GM12878 (cell line): Measurements from ENCODE around the gene CD300E. TPM values are rescaled to one million over a fixed set of nuclear protein-coding genes. Genes with fewer than 3 reads are reported as not detected.
"Not testable (repeated sequence)": the region's sequence is repeated elsewhere in the genome, so short reads cannot be mapped to it uniquely, and the experiment has no call there.

Experiments
- ATAC-seq: fragments of 200-7000 bp; cut with Tn5 transposase; 3 replicates; pipeline ENCODE4 v1.9.1; 2020; ENCODE audit warnings: mild to moderate bottlenecking, moderate library complexity
- BruUV-seq: library from RNA; stranded (reverse); fragments of 400-500 nt; replicated peaks from 2 replicates; lab custom pipeline; 2021; lab: Mats Ljungman, UMichigan
- CTCF ChIA-PET: fragments of 300-600 bp; sonication (Branson Sonifier 250); formaldehyde crosslinking; extraction: SDS; loops from one replicate; lab custom pipeline; 2021; ENCODE audit warnings: inconsistent platforms; lab: Yijun Ruan, JAX
- POLR2A ChIA-PET: fragments of 350-600 bp; formaldehyde crosslinking; extraction: SDS; loops from one replicate; lab custom pipeline; 2021; ENCODE audit warnings: inconsistent platforms; lab: Charles Lee
- RAD21 ChIA-PET: fragments of 300-600 bp; sonication (Branson Sonifier 250); formaldehyde crosslinking; loops from one replicate; lab custom pipeline; 2023; ENCODE audit warnings: antibody characterized with exemption; ENCODE audit not compliant: unreplicated experiment; lab: Charles Lee
- SMC1A ChIA-PET: fragments of 300-600 bp; sonication (Branson Sonifier 250); formaldehyde crosslinking; loops from one replicate; lab custom pipeline; 2023; ENCODE audit not compliant: unreplicated experiment, uncharacterized antibody; lab: Charles Lee
- DNase-seq: peaks from one replicate; pipeline ENCODE4 v3.0.0-alpha.2; 2011; ENCODE audit warnings: low read depth, low spot score
- FAIRE-seq: peaks from 3 replicates; lab custom pipeline; 2011; peaks lifted over from hg19 to GRCh38; lab: Jason Lieb, UNC
- H2AFZ ChIP-seq: 2 replicates; pipeline ENCODE4 v1.6.0; 2011; ENCODE audit warnings: low read depth, low read length, control low read depth; ENCODE audit not compliant: control insufficient read depth
- H3K27ac ChIP-seq: 2 replicates; pipeline ENCODE4 v1.5.1; 2011; ENCODE audit warnings: control low read depth; ENCODE audit not compliant: control insufficient read depth, insufficient read depth
- H3K27me3 ChIP-seq, 2 experiments: replicated peaks in 1 of 2; 2 replicates each; pipeline versions ENCODE4 v1.6.0 to v1.6.1; 2011; ENCODE audit warnings: low read length in 1 of 2; ENCODE audit not compliant: control insufficient read depth in 2 of 2, insufficient read depth in 2 of 2
- H3K36me3 ChIP-seq, 2 experiments: 2 replicates each; pipeline ENCODE4 v1.5.1; 2011; ENCODE audit warnings: low read length in 1 of 2; ENCODE audit not compliant: control insufficient read depth in 2 of 2, insufficient read depth in 2 of 2
- H3K4me1 ChIP-seq: 2 replicates; pipeline ENCODE4 v1.6.1; 2011; ENCODE audit warnings: mild to moderate bottlenecking, low read length, moderate library complexity, mixed read lengths; ENCODE audit not compliant: control insufficient read depth, insufficient read depth
- H3K4me2 ChIP-seq: 2 replicates; pipeline ENCODE4 v1.6.0; 2011; ENCODE audit warnings: control low read depth; ENCODE audit not compliant: control insufficient read depth, insufficient read depth
- H3K4me3 ChIP-seq: fragments of 200-600 bp; sonication (generic); 2 replicates; pipeline ENCODE4 v1.5.1; 2016
- H3K79me2 ChIP-seq: 2 replicates; pipeline ENCODE4 v1.6.0; 2011; ENCODE audit warnings: low read length; ENCODE audit not compliant: control insufficient read depth, insufficient read depth
- H3K9ac ChIP-seq: 2 replicates; pipeline ENCODE4 v1.8.0; 2011; ENCODE audit warnings: low read length, control low read depth, mixed read lengths; ENCODE audit not compliant: control insufficient read depth, insufficient read depth
- H3K9me3 ChIP-seq: replicated peaks from 3 replicates; pipeline ENCODE4 v1.5.1; 2011; ENCODE audit warnings: mild to moderate bottlenecking, low read length; ENCODE audit not compliant: control insufficient read depth, insufficient read depth
- H4K20me1 ChIP-seq: 2 replicates; pipeline ENCODE4 v1.6.0; 2011; ENCODE audit not compliant: control insufficient read depth, insufficient read depth
- EZH2 ChIP-seq: IDR thresholded peaks from 2 replicates; pipeline ENCODE4 v1.6.1; 2012; ENCODE audit warnings: low read depth, mild to moderate bottlenecking, control low read depth, inconsistent platforms, low read length, borderline replicate concordance; ENCODE audit not compliant: control insufficient read depth
- SPI1 ChIP-seq: IDR thresholded peaks from 2 replicates; pipeline ENCODE4 v1.6.1; 2011; ENCODE audit warnings: low read depth, mild to moderate bottlenecking, low read length, moderate library complexity, borderline replicate concordance; ENCODE audit not compliant: insufficient read depth
- TARDBP ChIP-seq: IDR thresholded peaks from 2 replicates; pipeline ENCODE4 v1.6.1; 2016; ENCODE audit warnings: borderline replicate concordance
- ZSCAN29 ChIP-seq: fragments of 450-650 bp; IDR thresholded peaks from 2 replicates; pipeline ENCODE4 v1.6.1; 2017; ENCODE audit warnings: mild to moderate bottlenecking, moderate library complexity
- WGBS: methylation state at CpG from one replicate; pipeline ENCODE4 v1.1.6; 2016; ENCODE audit warnings: low lambda C conversion rate; ENCODE audit not compliant: insufficient replicate concordance, insufficient coverage; ENCODE audit errors: missing lambda C conversion rate; 5-methylcytosine and 5-hydroxymethylcytosine counted together
- in situ Hi-C: fragments of 300-500 bp; cut with MboI; formaldehyde crosslinking; loops from 9 replicates; pipeline ENCODE4 v1.14.3; 2018; ENCODE audit warnings: mixed read lengths
- intact Hi-C: fragments of 100-400 bp; cut with micrococcal nuclease; formaldehyde crosslinking; loops from one replicate; pipeline ENCODE4 v1.14.2; 2022; ENCODE audit not compliant: unreplicated experiment
- polyA plus RNA-seq, 11 experiments: library from polyadenylated mRNA; depleted of rRNA in 4 of 11; unstranded in 6 of 11; stranded (reverse) in 5 of 11; fragments of >200 nt; fragmentation: Nextera tagmentation in 4 of 11; fragmentation: Illumina TruSeq in 1 of 11; extraction: Ambion mirVana in 4 of 11; extraction: Trizol in 1 of 11; gene quantifications; 1 replicate in 1 of 11; 2 replicates in 10 of 11; pipeline versions ENCODE4 v1.2.1 to v1.2.3, GENCODE V29; 2011 to 2016; ENCODE audit warnings: inconsistent platforms in 2 of 11, missing spikeins in 2 of 11, low read depth in 1 of 11
- total RNA-seq, 4 experiments: library from RNA; depleted of rRNA in 3 of 4; stranded (reverse); fragments of >200 nt in 3 of 4; fragmentation: Illumina TruSeq in 1 of 4; extraction: Trizol in 1 of 4; gene quantifications; 2 replicates each; pipeline versions ENCODE4 v1.2.1 to v1.2.3, GENCODE V29; 2013 to 2021
- TF ChIP-seq, protein P1 (sequence below), 3 experiments: IDR thresholded peaks in 2 of 3; conservative IDR thresholded peaks in 1 of 3; 2 replicates each; pipeline ENCODE4 v1.5.1; 2011; ENCODE audit warnings: low read depth in 3 of 3, low read length in 3 of 3, mild to moderate bottlenecking in 3 of 3, control low read depth in 2 of 3, moderate library complexity in 2 of 3, inconsistent platforms in 1 of 3, mixed read lengths in 1 of 3; ENCODE audit not compliant: control insufficient read depth in 2 of 3, insufficient read depth in 1 of 3; ENCODE audit errors: extremely low read depth in 1 of 3
- TF ChIP-seq, protein P2 (sequence below): fragments of 450-650 bp; IDR thresholded peaks from 2 replicates; pipeline ENCODE4 v1.6.1; 2017; ENCODE audit warnings: mild to moderate bottlenecking, moderate library complexity

CD300E gene
- total and polyA plus RNA-seq, 10 of the 15 experiments (the other 5 are each of a cell fraction or from before 2014, with no cell fraction given) = not detected

DNA sequence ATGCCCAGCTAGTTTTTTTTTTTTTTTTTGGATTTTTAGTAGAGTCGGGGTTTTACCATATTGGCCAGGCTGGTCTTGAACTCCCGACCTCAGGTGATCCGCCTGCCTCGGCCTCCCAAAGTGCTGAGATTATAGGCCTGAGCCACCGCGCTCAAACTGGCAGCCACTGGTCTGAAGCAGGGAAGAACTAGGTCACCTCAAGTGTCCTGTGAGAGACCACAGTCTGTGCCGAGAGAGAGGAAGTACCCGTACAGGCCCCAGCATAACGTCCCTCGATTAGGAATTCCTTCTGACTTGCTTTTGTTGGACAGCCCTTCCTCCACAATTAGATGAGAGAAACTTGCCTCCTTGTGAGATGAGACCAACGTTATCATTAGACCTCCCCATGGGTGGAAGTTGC lies 13.7 kb upstream of the CD300E start:
- ATAC-seq (no peak), DNase-seq (no peak), FAIRE-seq (no peak)
- Histone ChIP-seq H2AFZ (no peak overlapping the region), H3K4me3 (no peak overlapping the region), H3K9ac (no peak overlapping the region), H3K36me3 (no peaks in the 10 kb centered on the region), H3K9me3 (no peaks in the 10 kb centered on the region), H3K4me2 (no peak overlapping the region), H3K27ac (no peak overlapping the region), H3K79me2 (no peaks in the 10 kb centered on the region), H3K27me3 (peaks cover 0 to 2% of the 10 kb centered on the region in 2 experiments; a peak in 2 of 4 replicates), H4K20me1 (no peaks in the 10 kb centered on the region; the same call in 1 of the 2 replicates), H3K4me1 (peaks cover 45% of the 10 kb centered on the region)
- BruUV-seq = no TSS peak
- intact Hi-C loops = no loop called here
- POLR2A ChIA-PET = no interaction called here
- WGBS = 40% methylated on average over 10 of the region's 11 CpGs
- TF ChIP-seq, protein P1, sequence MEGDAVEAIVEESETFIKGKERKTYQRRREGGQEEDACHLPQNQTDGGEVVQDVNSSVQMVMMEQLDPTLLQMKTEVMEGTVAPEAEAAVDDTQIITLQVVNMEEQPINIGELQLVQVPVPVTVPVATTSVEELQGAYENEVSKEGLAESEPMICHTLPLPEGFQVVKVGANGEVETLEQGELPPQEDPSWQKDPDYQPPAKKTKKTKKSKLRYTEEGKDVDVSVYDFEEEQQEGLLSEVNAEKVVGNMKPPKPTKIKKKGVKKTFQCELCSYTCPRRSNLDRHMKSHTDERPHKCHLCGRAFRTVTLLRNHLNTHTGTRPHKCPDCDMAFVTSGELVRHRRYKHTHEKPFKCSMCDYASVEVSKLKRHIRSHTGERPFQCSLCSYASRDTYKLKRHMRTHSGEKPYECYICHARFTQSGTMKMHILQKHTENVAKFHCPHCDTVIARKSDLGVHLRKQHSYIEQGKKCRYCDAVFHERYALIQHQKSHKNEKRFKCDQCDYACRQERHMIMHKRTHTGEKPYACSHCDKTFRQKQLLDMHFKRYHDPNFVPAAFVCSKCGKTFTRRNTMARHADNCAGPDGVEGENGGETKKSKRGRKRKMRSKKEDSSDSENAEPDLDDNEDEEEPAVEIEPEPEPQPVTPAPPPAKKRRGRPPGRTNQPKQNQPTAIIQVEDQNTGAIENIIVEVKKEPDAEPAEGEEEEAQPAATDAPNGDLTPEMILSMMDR (IDR thresholded peaks at IDR 0.05 in 2 of 3, conservative IDR thresholded peaks at IDR 0.05 in 1 of 3; ENCODE audit: control insufficient read depth in 2 of 3, extremely low read depth in 1 of 3, insufficient read depth in 1 of 3, low read depth in 3 of 3, low read length in 3 of 3) = no peak
- TF ChIP-seq EZH2 (no peak), TARDBP (no peak), ZSCAN29 (no peak), SPI1 (peak; percentile 40; the same call in 1 of the 2 replicates)
- TF ChIP-seq, protein P2, sequence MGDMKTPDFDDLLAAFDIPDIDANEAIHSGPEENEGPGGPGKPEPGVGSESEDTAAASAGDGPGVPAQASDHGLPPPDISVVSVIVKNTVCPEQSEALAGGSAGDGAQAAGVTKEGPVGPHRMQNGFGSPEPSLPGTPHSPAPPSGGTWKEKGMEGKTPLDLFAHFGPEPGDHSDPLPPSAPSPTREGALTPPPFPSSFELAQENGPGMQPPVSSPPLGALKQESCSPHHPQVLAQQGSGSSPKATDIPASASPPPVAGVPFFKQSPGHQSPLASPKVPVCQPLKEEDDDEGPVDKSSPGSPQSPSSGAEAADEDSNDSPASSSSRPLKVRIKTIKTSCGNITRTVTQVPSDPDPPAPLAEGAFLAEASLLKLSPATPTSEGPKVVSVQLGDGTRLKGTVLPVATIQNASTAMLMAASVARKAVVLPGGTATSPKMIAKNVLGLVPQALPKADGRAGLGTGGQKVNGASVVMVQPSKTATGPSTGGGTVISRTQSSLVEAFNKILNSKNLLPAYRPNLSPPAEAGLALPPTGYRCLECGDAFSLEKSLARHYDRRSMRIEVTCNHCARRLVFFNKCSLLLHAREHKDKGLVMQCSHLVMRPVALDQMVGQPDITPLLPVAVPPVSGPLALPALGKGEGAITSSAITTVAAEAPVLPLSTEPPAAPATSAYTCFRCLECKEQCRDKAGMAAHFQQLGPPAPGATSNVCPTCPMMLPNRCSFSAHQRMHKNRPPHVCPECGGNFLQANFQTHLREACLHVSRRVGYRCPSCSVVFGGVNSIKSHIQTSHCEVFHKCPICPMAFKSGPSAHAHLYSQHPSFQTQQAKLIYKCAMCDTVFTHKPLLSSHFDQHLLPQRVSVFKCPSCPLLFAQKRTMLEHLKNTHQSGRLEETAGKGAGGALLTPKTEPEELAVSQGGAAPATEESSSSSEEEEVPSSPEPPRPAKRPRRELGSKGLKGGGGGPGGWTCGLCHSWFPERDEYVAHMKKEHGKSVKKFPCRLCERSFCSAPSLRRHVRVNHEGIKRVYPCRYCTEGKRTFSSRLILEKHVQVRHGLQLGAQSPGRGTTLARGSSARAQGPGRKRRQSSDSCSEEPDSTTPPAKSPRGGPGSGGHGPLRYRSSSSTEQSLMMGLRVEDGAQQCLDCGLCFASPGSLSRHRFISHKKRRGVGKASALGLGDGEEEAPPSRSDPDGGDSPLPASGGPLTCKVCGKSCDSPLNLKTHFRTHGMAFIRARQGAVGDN = peak; percentile 47; the same call in 1 of the 2 replicates
- CTCF ChIA-PET = interaction anchor here (0.9 kb wide), 1 partner anchor 270 kb away, joined by 3 read pairs; the partner anchor contains the start of gene GPR142
- SMC1A ChIA-PET = no interaction called here
- RAD21 ChIA-PET = no interaction called here
- in situ Hi-C loops = no loop called here

GRCh38 chr17:74636541-74637085 lies 13.1 kb upstream of the CD300E start:
- in situ Hi-C loops, H3K9me3 ChIP-seq, H3K36me3 ChIP-seq, H3K4me3 ChIP-seq, SMC1A ChIA-PET, H3K27ac ChIP-seq, H2AFZ ChIP-seq, ATAC-seq, H3K27me3 ChIP-seq, RAD21 ChIA-PET, BruUV-seq, H3K4me2 ChIP-seq, H4K20me1 ChIP-seq, H3K79me2 ChIP-seq, FAIRE-seq, CTCF ChIA-PET, intact Hi-C loops, POLR2A ChIA-PET, H3K9ac ChIP-seq, DNase-seq: not testable (repeated sequence)
- 75% methylated on average over 10 of the region's 10 CpGs for WGBS
- H3K4me1 ChIP-seq = peaks cover 44% of the 10 kb centered on the region
